Natural killer cell (primary cell): ENCODE measurements around the gene ZNF93. TPM values are rescaled to one million over a fixed set of nuclear protein-coding genes. Genes with fewer than 3 reads are reported as not detected.
"Not testable (repeated sequence)": the region's sequence is repeated elsewhere in the genome, so short reads cannot be mapped to it uniquely, and the experiment has no call there.

ENCODE experiments used
- ATAC-seq, 3 donors: fragments of 150-1000 bp in 2 of 3; fragments of 200-7000 bp in 1 of 3; cut with Tn5 transposase; 1 replicate in 1 of 3; 2 replicates in 2 of 3; pipeline ENCODE4 v1.10.0; 2021; ENCODE audit warnings: mild to moderate bottlenecking in 2 of 3, moderate library complexity in 2 of 3
- DNase-seq, 2 donors: peaks; one replicate each; pipeline versions ENCODE4 v3.0.0 to v3.0.0-alpha.2; 2013 to 2021; ENCODE audit warnings: mixed read lengths in 1 of 2
- H3K27ac ChIP-seq: one replicate; pipeline ENCODE4 v1.5.1; 2013; ENCODE audit warnings: mild to moderate bottlenecking, low read length
- H3K27me3 ChIP-seq: one replicate; pipeline ENCODE4 v1.6.1; 2013; ENCODE audit warnings: low read length; ENCODE audit not compliant: control insufficient read depth, insufficient read depth
- H3K36me3 ChIP-seq: one replicate; pipeline ENCODE4 v1.6.1; 2013; ENCODE audit warnings: low read length; ENCODE audit not compliant: control insufficient read depth, insufficient read depth
- H3K4me1 ChIP-seq: one replicate; pipeline ENCODE4 v1.6.1; 2013; ENCODE audit warnings: low read length; ENCODE audit not compliant: control insufficient read depth, insufficient read depth
- H3K4me3 ChIP-seq: one replicate; pipeline ENCODE4 v1.5.1; 2013; ENCODE audit warnings: low read length
- H3K9me3 ChIP-seq: one replicate; pipeline ENCODE4 v1.6.1; 2013; ENCODE audit warnings: low read length; ENCODE audit not compliant: control insufficient read depth, insufficient read depth
- H3K27ac Mint-ChIP-seq, 2 donors: one replicate each; pipeline ENCODE4 v1.8.0; 2022; ENCODE audit warnings: mild to moderate bottlenecking in 2 of 2, mixed read lengths in 2 of 2, moderate library complexity in 1 of 2
- H3K27me3 Mint-ChIP-seq, 2 donors: one replicate each; pipeline ENCODE4 v1.8.0; 2022; ENCODE audit warnings: low read depth in 2 of 2, mixed read lengths in 2 of 2
- H3K36me3 Mint-ChIP-seq: one replicate; pipeline ENCODE4 v1.8.0; 2022; ENCODE audit warnings: mixed read lengths
- H3K4me1 Mint-ChIP-seq, 2 donors: one replicate each; pipeline ENCODE4 v1.8.0; 2022; ENCODE audit warnings: mixed read lengths in 2 of 2
- H3K4me3 Mint-ChIP-seq: one replicate; pipeline ENCODE4 v1.8.0; 2022; ENCODE audit warnings: mild to moderate bottlenecking, moderate library complexity, mixed read lengths
- H3K9me3 Mint-ChIP-seq, 2 donors: one replicate each; pipeline ENCODE4 v1.8.0; 2022; ENCODE audit warnings: mixed read lengths in 2 of 2
- WGBS: methylation state at CpG from one replicate; pipeline ENCODE4 v1.1.7; 2013; ENCODE audit warnings: missing lambda C conversion rate; ENCODE audit not compliant: insufficient coverage; 5-methylcytosine and 5-hydroxymethylcytosine counted together
- intact Hi-C: fragments of 100-400 bp; cut with micrococcal nuclease; formaldehyde crosslinking; loops from one replicate; pipeline ENCODE4 v1.14.2; 2022
- total RNA-seq, 4 donors: library from RNA; stranded (reverse); fragments of 120-200 nt in 1 of 4; gene quantifications; one replicate each; pipeline versions ENCODE4 v1.2.3 to v1.2.4, GENCODE V29; 2013 to 2022
- TF ChIP-seq, protein P1 (sequence below): fragments of 200-600 bp; IDR thresholded peaks from one replicate; pipeline ENCODE4 v1.8.0; 2022; ENCODE audit warnings: antibody characterized with exemption

Gene ZNF93
- total RNA-seq, 3 donors from 2014 or later (not counting 1 experiment from before 2014, with no cell fraction given), result 2.2 to 5.2 (median 4.2) TPM

- Mint-ChIP-seq H3K4me1 (no peaks in the 10 kb centered on the region), H3K9me3 (no peaks in the 10 kb centered on the region), H3K27ac (no peak overlapping the region), H3K36me3 (no peaks in the 10 kb centered on the region), H3K27me3 (no peaks in the 10 kb centered on the region), H3K4me3 (no peak overlapping the region)
- intact Hi-C loops, result no loop called here
- H3K36me3 ChIP-seq, result no peaks in the 10 kb centered on the region
- H3K27ac ChIP-seq, result no peak overlapping the region
- H3K4me3 ChIP-seq, result no peak overlapping the region
- ATAC-seq (no peak), DNase-seq (no peak)
- WGBS, result 100% methylated on average over 1 of the region's 3 CpGs
- no peaks in the 10 kb centered on the region for H3K27me3 ChIP-seq
- no peaks in the 10 kb centered on the region for H3K9me3 ChIP-seq
- TF ChIP-seq, protein P1, sequence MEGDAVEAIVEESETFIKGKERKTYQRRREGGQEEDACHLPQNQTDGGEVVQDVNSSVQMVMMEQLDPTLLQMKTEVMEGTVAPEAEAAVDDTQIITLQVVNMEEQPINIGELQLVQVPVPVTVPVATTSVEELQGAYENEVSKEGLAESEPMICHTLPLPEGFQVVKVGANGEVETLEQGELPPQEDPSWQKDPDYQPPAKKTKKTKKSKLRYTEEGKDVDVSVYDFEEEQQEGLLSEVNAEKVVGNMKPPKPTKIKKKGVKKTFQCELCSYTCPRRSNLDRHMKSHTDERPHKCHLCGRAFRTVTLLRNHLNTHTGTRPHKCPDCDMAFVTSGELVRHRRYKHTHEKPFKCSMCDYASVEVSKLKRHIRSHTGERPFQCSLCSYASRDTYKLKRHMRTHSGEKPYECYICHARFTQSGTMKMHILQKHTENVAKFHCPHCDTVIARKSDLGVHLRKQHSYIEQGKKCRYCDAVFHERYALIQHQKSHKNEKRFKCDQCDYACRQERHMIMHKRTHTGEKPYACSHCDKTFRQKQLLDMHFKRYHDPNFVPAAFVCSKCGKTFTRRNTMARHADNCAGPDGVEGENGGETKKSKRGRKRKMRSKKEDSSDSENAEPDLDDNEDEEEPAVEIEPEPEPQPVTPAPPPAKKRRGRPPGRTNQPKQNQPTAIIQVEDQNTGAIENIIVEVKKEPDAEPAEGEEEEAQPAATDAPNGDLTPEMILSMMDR, result no peak
- no peaks in the 10 kb centered on the region for H3K4me1 ChIP-seq
These were observed 13.8 kb downstream of the ZNF93 start for GRCh38 chr19:19914596-19914995.

GRCh38 chr19:19930417-19930816 is 29.7 kb downstream of the ZNF93 start:
- H3K4me1 Mint-ChIP-seq, H3K4me3 ChIP-seq, ATAC-seq, H3K27ac Mint-ChIP-seq, H3K4me1 ChIP-seq, H3K27me3 Mint-ChIP-seq, H3K27ac ChIP-seq, H3K27me3 ChIP-seq, intact Hi-C loops, H3K4me3 Mint-ChIP-seq: not testable (repeated sequence)
- Mint-ChIP-seq H3K36me3 (peaks cover 31% of the 10 kb centered on the region), H3K9me3 (peaks cover 2 to 18% of the 10 kb centered on the region in 2 donors)
- WGBS, result 96% methylated on average over 6 of the region's 7 CpGs
- H3K36me3 ChIP-seq, result peaks cover 14% of the 10 kb centered on the region
- DNase-seq, result peak in 1 of 2 donors; percentile 54
- H3K9me3 ChIP-seq, result peaks cover 25% of the 10 kb centered on the region

DNA sequence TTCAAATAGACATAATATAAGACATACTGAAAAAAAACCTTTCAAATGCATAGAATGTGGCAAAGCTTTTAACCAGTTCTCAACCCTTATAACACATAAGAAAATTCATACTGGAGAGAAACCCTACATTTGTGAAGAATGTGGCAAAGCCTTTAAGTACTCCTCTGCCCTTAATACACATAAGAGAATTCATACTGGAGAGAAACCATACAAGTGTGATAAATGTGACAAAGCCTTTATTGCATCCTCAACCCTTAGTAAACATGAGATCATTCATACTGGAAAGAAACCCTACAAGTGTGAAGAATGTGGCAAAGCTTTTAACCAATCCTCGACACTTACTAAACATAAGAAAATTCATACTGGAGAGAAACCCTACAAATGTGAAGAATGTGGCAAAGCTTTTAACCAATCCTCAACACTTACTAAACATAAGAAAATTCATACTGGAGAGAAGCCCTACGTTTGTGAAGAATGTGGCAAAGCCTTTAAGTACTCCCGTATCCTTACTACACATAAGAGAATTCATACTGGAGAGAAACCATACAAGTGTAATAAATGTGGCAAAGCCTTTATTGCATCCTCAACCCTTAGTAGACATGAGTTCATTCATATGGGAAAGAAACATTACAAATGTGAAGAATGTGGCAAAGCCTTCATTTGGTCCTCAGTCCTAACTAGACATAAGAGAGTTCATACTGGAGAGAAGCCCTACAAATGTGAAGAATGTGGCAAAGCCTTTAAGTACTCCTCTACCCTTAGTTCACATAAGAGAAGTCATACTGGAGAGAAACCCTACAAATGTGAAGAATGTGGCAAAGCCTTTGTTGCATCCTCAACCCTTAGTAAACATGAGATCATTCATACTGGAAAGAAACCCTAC is 32.9 kb downstream of the ZNF93 start:
- WGBS, result 86% methylated on average over 2 of the region's 3 CpGs
- H3K27ac Mint-ChIP-seq, ATAC-seq, H3K27me3 ChIP-seq, H3K27me3 Mint-ChIP-seq, H3K4me1 ChIP-seq, H3K36me3 ChIP-seq, H3K4me1 Mint-ChIP-seq, H3K4me3 Mint-ChIP-seq, H3K27ac ChIP-seq, DNase-seq, H3K4me3 ChIP-seq: not testable (repeated sequence)
- H3K9me3 ChIP-seq, result peaks cover 30% of the 10 kb centered on the region
- H3K36me3 Mint-ChIP-seq, result peaks cover 25% of the 10 kb centered on the region
- H3K9me3 Mint-ChIP-seq, result peaks cover 3 to 20% of the 10 kb centered on the region in 2 donors
- intact Hi-C loops, result loop anchor here (2.0 kb wide), 1 partner anchor 45 kb away; no protein-coding TSS in a partner anchor

DNA sequence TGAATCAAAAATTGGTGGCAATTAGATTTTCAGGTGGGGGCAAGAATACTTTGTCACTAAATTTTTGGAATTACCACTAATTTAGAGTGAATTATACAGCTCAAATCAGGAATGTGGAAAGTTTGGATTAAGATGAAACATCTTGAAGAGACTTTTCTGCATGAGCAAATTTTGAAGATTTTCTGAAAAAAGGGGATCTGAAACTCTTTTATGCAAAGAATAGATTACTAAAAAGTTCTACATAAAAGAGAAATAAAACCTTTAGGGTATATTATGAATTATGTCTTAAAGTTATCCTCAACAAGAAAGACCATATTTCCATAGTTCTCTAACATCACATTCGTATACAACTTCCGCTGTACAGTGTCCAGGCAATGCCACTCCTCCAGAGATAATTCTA is 36.7 kb downstream of the ZNF93 start:
- Mint-ChIP-seq H3K4me1 (no peaks in the 10 kb centered on the region), H3K27me3 (peaks cover 0 to 7% of the 10 kb centered on the region in 2 donors), H3K9me3 (peaks cover 2 to 22% of the 10 kb centered on the region in 2 donors), H3K36me3 (peaks cover 29% of the 10 kb centered on the region), H3K4me3 (no peak overlapping the region), H3K27ac (no peak overlapping the region)
- TF ChIP-seq, protein P1, result no peak
- Histone ChIP-seq H3K27me3 (no peaks in the 10 kb centered on the region), H3K27ac (no peak overlapping the region), H3K4me1 (no peaks in the 10 kb centered on the region), H3K9me3 (peaks cover 24% of the 10 kb centered on the region), H3K36me3 (peaks cover 7% of the 10 kb centered on the region), H3K4me3 (no peak overlapping the region)
- no peak for DNase-seq
- 96% methylated on average over 2 of the region's 2 CpGs for WGBS
- intact Hi-C loops, result no loop called here
- no peak for ATAC-seq
